ENCODE results near the gene EPC1. TPM values are rescaled to one million over a fixed set of nuclear protein-coding genes. Genes with fewer than 3 reads are reported as not detected.
"Not testable (repeated sequence)": the region's sequence is repeated elsewhere in the genome, so short reads cannot be mapped to it uniquely, and the experiment has no call there.

Gene EPC1
- total RNA-seq, 1 donor from 2014 or later: 82.8 TPM

DNA sequence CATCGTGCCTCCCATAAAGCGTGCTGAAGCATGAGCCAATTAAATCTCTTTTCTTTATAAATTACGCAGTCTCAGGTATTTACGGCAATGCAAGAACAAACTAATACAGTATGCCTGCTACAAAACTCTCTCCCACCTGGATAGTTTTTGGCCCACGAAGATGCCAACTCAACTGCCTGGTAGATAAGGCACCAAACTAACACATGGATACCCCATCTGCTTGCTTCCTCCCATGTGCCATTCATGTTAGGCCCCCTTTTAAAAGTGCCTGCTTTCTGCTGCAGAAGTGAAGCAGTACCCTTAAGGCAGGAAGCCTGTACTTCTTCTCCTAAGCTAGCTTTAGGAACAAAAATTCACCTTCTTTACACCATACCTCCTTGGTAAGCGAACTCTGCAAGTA, 15.6 kb upstream of the EPC1 start:
- DNase-seq (no peak), ATAC-seq (ENCODE audit: low read depth) (no peak)
- no peak overlapping the region for H3K27ac Mint-ChIP-seq
- H3K4me3 Mint-ChIP-seq: no peak overlapping the region
- POLR2A ChIA-PET: no interaction called here
- H3K27me3 Mint-ChIP-seq: no peaks in the 10 kb centered on the region
- TF ChIP-seq, protein P1, sequence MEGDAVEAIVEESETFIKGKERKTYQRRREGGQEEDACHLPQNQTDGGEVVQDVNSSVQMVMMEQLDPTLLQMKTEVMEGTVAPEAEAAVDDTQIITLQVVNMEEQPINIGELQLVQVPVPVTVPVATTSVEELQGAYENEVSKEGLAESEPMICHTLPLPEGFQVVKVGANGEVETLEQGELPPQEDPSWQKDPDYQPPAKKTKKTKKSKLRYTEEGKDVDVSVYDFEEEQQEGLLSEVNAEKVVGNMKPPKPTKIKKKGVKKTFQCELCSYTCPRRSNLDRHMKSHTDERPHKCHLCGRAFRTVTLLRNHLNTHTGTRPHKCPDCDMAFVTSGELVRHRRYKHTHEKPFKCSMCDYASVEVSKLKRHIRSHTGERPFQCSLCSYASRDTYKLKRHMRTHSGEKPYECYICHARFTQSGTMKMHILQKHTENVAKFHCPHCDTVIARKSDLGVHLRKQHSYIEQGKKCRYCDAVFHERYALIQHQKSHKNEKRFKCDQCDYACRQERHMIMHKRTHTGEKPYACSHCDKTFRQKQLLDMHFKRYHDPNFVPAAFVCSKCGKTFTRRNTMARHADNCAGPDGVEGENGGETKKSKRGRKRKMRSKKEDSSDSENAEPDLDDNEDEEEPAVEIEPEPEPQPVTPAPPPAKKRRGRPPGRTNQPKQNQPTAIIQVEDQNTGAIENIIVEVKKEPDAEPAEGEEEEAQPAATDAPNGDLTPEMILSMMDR (IDR thresholded peaks at IDR 0.05): no peak
- no peaks in the 10 kb centered on the region for H3K9me3 Mint-ChIP-seq
- peaks cover 10% of the 10 kb centered on the region for H3K36me3 Mint-ChIP-seq (ENCODE audit: low read depth)
- H3K4me1 Mint-ChIP-seq: peaks cover 17% of the 10 kb centered on the region
- intact Hi-C loops (cut with micrococcal nuclease): no loop called here
- CTCF ChIA-PET: no interaction called here

DNA sequence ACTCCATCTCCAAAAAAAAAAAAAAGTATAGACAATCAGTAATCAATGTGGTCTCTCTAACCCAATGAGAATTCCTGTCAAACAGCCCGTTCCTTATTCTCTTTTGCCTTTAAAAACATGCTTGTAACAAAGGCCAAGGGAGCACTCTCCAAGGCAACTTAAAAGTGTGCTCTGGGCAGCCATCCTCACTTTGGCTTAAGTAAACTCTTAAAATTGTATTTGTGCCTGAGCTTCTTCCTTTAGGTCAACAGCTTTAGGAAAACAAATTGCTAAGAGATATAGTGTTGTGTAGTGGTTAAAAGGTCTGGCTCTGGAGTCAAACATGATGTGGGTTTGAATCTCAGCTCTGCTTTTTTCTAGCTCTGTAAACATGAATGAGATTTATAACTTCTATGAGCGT, 13.9 kb upstream of the EPC1 start:
- Mint-ChIP-seq H3K4me1 (peaks cover 27% of the 10 kb centered on the region), H3K4me3 (no peak overlapping the region), H3K27me3 (no peaks in the 10 kb centered on the region), H3K36me3 (ENCODE audit: low read depth) (peaks cover 19% of the 10 kb centered on the region), H3K9me3 (no peaks in the 10 kb centered on the region), H3K27ac (no peak overlapping the region)
- TF ChIP-seq, protein P1 (IDR thresholded peaks at IDR 0.05): no peak
- CTCF ChIA-PET: interaction anchor here (1.2 to 1.4 kb wide), 2 partner anchors 12 to 15 kb away, joined by 3 to 6 read pairs; no protein-coding TSS in a partner anchor
- ATAC-seq (ENCODE audit: low read depth) (no peak), DNase-seq (no peak)
- POLR2A ChIA-PET: interaction anchor here (1.0 kb wide), 1 partner anchor 8 kb away, joined by 4 read pairs; no protein-coding TSS in a partner anchor
- intact Hi-C loops (cut with micrococcal nuclease): no loop called here

DNA sequence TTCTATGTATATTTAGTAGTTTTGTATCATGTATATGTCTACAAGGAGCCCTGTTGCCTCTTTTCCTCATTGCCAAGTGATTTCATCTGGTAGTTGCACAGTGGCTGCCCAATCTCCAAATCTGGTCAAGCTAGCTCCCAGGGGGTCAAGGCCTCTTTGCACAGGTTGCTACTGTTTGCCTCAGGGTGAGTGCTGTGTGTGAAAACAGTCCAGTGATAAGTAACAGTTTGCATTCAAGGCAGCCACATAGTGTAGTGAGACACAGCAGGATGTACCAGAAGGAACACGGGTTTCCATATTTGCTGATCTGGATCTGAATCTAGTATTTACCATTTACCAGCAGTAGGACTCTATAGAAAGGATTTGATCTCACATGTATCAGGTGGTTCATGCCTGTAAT, 13.3 kb upstream of the EPC1 start:
- Mint-ChIP-seq H3K9me3 (no peaks in the 10 kb centered on the region), H3K36me3 (ENCODE audit: low read depth) (peaks cover 19% of the 10 kb centered on the region), H3K27me3 (no peaks in the 10 kb centered on the region), H3K27ac (no peak overlapping the region), H3K4me1 (peaks cover 27% of the 10 kb centered on the region), H3K4me3 (no peak overlapping the region)
- intact Hi-C loops (cut with micrococcal nuclease): no loop called here
- ATAC-seq (ENCODE audit: low read depth): no peak
- TF ChIP-seq, protein P1 (IDR thresholded peaks at IDR 0.05): no peak
- ChIA-PET CTCF (interaction anchor here (1.4 kb wide), 1 partner anchor 14 kb away, joined by 3 read pairs; no protein-coding TSS in a partner anchor), POLR2A (no interaction called here)
- no peak for DNase-seq

DNA sequence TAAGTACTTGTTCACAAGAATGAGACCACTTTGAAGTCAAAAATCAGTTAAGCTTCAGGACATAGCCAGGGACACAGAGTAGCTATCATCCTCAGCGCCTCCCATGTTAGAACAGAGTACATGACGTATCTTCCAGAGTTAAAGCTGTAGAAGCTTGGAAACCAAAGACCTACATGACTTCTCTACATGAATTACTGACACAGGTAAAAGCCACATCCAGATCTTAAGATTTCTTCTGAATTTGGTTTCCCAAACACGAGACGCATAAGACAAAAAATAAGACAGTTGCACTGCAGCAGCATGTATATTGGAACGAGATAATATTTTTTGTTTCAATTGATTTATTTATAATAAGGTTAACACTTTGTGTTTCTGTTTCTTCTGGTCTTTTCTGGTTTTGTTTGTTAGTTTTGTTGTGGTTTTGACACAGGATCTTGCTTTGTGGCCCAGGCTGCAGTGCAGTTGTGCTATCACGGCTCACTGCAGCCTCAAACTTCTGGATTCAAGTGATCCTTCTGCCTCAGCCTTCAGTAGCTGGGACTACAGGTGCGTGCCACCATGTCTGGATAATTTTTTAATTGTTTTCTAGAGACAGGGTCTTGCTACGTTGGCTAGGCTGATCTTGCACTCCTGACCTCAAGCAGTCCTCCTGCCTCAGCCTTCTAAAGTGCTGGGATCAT, 10.2 kb upstream of the EPC1 start:
- POLR2A ChIA-PET: interaction anchor here (1.2 kb wide), 1 partner anchor 21 kb away, joined by 5 read pairs; no protein-coding TSS in a partner anchor
- CTCF ChIA-PET: no interaction called here
- DNase-seq: no peak

DNA sequence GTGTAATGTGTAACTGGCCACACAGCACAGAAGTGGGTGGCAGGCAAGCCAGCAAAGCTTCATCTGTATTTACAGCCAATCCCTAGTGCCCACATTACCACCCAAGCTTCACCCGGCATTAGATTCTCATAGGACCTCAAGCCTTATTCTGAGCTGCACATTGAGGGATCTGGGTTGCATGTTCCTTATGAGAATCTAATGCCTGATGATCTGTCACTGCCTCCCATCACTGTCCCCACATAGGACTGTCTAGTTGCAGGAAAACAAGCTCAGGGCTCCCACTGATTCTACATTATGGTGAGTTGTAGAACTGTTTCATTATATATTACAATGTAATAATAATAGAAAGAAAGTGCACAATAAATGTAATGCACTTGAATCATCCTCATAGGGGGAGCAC, 7.7 kb upstream of the EPC1 start:
- H3K9me3 Mint-ChIP-seq; DNase-seq; H3K27ac Mint-ChIP-seq; intact Hi-C loops (cut with micrococcal nuclease); H3K27me3 Mint-ChIP-seq; POLR2A ChIA-PET; H3K4me3 Mint-ChIP-seq; ATAC-seq (ENCODE audit: low read depth); CTCF ChIA-PET; H3K36me3 Mint-ChIP-seq (ENCODE audit: low read depth): not testable (repeated sequence)
- peaks cover 46% of the 10 kb centered on the region for H3K4me1 Mint-ChIP-seq

More for the DNA sequence above, 10.2 kb upstream of the EPC1 start:
- Mint-ChIP-seq H3K27me3 (no peaks in the 10 kb centered on the region), H3K4me1 (peaks cover 39% of the 10 kb centered on the region), H3K4me3 (no peak overlapping the region), H3K9me3 (no peaks in the 10 kb centered on the region), H3K36me3 (ENCODE audit: low read depth) (peaks cover 16% of the 10 kb centered on the region), H3K27ac (no peak overlapping the region)
- intact Hi-C loops (cut with micrococcal nuclease): no loop called here
- TF ChIP-seq, protein P1 (IDR thresholded peaks at IDR 0.05): no peak
- no peak for ATAC-seq (ENCODE audit: low read depth)

Data from activated B cell treated with CpG ODN at 0.5 μM for 24 hours (primary cell).